Mucosa of descending colon (tissue), 3 donors: Measurements from ENCODE around the gene SAFB. TPM values are rescaled to one million over a fixed set of nuclear protein-coding genes. Genes with fewer than 3 reads are reported as not detected.
A peak's percentile ranks its signal among the peaks of the same experiment; 100 is the strongest.

Source experiments
- ATAC-seq: fragments of 200-7000 bp; cut with Tn5 transposase; one replicate; pipeline ENCODE4 v1.9.1; 2020; ENCODE audit warnings: mild to moderate bottlenecking, moderate library complexity
- DNase-seq, 3 donors: peaks; one replicate each; pipeline ENCODE4 v3.0.0-alpha.2; 2020
- H3K36me3 ChIP-seq: fragments of 200-600 bp; one replicate; pipeline ENCODE4 v1.8.0; 2021; ENCODE audit warnings: low read depth, mild to moderate bottlenecking
- H3K4me1 ChIP-seq: fragments of 200-600 bp; one replicate; pipeline ENCODE4 v1.8.0; 2021; ENCODE audit warnings: low read depth, mild to moderate bottlenecking
- H3K4me3 ChIP-seq: fragments of 200-600 bp; one replicate; pipeline ENCODE4 v1.8.0; 2021; ENCODE audit warnings: mild to moderate bottlenecking
- H3K9me3 ChIP-seq: fragments of 200-600 bp; one replicate; pipeline ENCODE4 v1.8.0; 2021; ENCODE audit warnings: mild to moderate bottlenecking
- intact Hi-C, 2 donors: fragments of 100-400 bp; cut with DNase I in 1 of 2; cut with micrococcal nuclease in 1 of 2; formaldehyde crosslinking; loops; one replicate each; pipeline versions ENCODE4 v1.11.0 to v1.11.1; 2022; cut with DNase I, micrococcal nuclease
- total RNA-seq, 3 donors: library from RNA; stranded (reverse); fragmentation: NEBNext Ultra II Directional in 2 of 3; extraction: Animal tissue kit (Norgen Biotek cat#: 25700) in 2 of 3; gene quantifications; one replicate each; pipeline versions ENCODE4 v1.2.1 to v1.2.4, GENCODE V29; 2021 to 2023
- TF ChIP-seq, protein P1 (sequence below): fragments of 200-600 bp; IDR thresholded peaks from one replicate; pipeline ENCODE4 v1.8.0; 2022; ENCODE audit warnings: antibody characterized with exemption, mild to moderate bottlenecking
- donor health status: DM: no; HTN: no; CAD: no; lungs with moderate emphysema.
- donor health status: DM: no; HTN: no; CAD: no.
- donor health status: DM: no; HTN: yes; CAD: no.

Gene SAFB
- total RNA-seq, 3 donors from 2014 or later, result 78.8 to 115 (median 83.3) TPM

DNA sequence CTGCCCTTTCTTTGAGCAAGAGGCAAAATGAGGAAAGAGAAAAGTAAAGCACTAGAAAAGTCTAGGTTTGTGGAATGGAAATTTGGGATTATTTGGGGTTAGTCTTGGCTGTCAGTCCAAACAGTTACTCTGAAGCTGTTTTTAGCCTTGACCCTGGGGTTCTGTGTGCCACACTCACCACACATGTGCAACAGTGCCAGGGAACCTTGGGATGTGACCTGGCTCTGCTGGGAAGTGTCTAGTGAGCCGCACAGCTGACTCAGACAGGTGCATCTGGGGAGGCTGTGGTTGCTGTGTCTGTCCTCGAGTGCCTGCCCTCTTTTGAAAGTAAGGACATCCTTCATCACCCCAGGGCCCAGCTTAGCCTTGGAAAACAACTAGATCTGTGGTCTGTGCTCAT lies 41.6 kb downstream of the SAFB start:
- TF ChIP-seq, protein P1, sequence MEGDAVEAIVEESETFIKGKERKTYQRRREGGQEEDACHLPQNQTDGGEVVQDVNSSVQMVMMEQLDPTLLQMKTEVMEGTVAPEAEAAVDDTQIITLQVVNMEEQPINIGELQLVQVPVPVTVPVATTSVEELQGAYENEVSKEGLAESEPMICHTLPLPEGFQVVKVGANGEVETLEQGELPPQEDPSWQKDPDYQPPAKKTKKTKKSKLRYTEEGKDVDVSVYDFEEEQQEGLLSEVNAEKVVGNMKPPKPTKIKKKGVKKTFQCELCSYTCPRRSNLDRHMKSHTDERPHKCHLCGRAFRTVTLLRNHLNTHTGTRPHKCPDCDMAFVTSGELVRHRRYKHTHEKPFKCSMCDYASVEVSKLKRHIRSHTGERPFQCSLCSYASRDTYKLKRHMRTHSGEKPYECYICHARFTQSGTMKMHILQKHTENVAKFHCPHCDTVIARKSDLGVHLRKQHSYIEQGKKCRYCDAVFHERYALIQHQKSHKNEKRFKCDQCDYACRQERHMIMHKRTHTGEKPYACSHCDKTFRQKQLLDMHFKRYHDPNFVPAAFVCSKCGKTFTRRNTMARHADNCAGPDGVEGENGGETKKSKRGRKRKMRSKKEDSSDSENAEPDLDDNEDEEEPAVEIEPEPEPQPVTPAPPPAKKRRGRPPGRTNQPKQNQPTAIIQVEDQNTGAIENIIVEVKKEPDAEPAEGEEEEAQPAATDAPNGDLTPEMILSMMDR, result no peak
- no peak for DNase-seq
- intact Hi-C loops, result no loop called here
- no peak overlapping the region for H3K4me3 ChIP-seq
- H3K4me1 ChIP-seq, result no peaks in the 10 kb centered on the region
- H3K9me3 ChIP-seq, result no peaks in the 10 kb centered on the region
- ATAC-seq, result no peak
- peaks cover 53% of the 10 kb centered on the region for H3K36me3 ChIP-seq

DNA sequence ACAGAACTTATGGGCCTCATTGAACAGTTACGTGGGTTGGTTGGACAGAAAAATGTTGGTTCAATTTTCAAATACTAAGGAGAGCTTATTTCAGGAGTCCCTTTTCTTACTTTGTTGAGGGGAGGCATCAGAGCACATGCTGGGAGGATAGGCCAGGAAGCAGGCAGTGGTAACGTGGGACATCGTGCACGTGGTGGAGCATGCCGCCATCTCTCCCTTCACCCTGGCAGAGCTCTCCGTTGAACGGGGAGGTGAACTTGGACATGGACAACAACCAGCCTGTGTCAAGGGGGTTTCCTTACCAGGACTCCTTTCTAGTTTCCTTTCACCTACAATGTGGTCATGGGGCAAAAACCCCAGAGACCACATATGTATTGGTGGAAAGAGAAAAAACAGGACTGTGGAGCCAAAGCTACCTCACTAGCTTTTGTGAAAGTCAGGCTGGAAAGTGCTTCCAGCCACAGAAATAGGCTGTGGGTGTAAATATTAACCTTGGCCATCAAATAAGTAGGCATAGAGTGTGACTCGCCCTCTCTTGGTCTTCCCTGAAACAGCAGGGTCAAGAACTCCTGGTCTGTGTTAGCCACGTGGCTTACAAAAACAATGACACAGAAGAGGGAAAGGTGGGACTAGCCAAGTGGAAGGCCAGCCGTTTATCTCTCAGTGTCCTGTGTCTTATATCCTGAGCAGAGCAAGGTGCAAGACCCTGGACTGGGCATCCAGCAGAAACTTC lies 43.1 kb downstream of the SAFB start:
- intact Hi-C loops, result no loop called here
- TF ChIP-seq, protein P1, result no peak
- no peaks in the 10 kb centered on the region for H3K9me3 ChIP-seq
- no peak for DNase-seq
- H3K36me3 ChIP-seq, result peaks cover 45% of the 10 kb centered on the region
- no peaks in the 10 kb centered on the region for H3K4me1 ChIP-seq
- ATAC-seq, result no peak
- no peak overlapping the region for H3K4me3 ChIP-seq

DNA sequence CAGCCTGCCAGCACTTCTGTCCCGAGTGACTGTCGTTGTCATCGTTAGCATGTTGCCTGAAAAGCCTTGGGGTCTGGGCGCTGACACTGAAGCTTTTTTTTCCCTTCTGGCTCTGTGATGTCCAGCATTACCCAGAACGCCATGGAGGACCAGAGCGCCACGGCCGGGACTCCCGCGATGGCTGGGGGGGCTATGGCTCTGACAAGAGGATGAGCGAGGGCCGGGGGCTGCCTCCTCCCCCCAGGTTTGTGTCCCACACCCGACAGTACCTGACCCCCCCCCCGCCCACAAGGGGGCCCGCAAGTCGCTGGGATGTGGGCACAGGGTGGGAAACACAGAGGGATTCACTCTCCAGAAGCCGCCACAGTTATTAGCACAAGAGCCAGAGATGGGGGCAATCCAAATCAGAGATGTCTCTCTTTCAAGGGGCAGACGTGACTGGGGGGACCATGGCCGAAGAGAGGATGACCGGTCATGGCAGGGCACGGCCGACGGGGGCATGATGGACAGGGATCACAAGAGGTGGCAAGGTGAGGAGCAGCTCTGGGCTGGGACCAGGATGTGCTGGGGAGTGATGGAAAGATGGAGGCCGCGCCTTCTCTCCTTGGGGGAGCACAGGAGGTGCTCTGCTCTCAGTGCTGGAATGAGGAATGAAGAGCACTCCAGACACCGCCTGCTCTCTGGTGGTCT lies 44.2 kb downstream of the SAFB start:
- Histone ChIP-seq H3K9me3 (no peaks in the 10 kb centered on the region), H3K36me3 (peaks cover 34% of the 10 kb centered on the region), H3K4me1 (no peaks in the 10 kb centered on the region), H3K4me3 (no peak overlapping the region)
- DNase-seq (no peak), ATAC-seq (peak; percentile 7)
- TF ChIP-seq, protein P1, result no peak
- intact Hi-C loops, result no loop called here

DNA sequence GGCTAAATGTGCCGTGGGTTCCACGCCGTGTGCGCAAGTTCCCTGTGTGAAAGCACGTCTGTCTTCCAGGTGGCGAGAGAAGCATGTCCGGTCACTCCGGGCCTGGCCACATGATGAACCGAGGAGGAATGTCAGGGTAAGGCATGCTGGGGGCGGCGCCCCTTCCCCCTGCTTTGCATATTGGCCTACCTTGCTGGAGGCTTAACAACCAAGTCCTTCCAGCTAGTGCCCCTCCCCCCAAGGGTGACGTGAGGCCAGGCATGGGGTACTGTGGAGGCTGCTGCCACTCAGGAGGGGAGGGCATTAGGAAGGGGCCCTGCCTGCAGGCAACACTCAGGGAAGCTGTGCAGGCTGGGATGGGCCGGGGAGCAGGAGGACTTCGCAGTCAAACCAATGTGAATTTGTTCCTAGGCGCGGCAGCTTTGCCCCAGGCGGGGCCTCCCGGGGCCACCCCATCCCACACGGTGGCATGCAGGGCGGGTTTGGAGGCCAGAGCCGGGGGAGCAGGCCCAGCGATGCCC lies 44.9 kb downstream of the SAFB start:
- no peak overlapping the region for H3K4me3 ChIP-seq
- ATAC-seq (peak; percentile 8), DNase-seq (no peak)
- intact Hi-C loops, result no loop called here
- H3K4me1 ChIP-seq, result no peaks in the 10 kb centered on the region
- H3K36me3 ChIP-seq, result peaks cover 31% of the 10 kb centered on the region
- TF ChIP-seq, protein P1, result no peak
- no peaks in the 10 kb centered on the region for H3K9me3 ChIP-seq

DNA sequence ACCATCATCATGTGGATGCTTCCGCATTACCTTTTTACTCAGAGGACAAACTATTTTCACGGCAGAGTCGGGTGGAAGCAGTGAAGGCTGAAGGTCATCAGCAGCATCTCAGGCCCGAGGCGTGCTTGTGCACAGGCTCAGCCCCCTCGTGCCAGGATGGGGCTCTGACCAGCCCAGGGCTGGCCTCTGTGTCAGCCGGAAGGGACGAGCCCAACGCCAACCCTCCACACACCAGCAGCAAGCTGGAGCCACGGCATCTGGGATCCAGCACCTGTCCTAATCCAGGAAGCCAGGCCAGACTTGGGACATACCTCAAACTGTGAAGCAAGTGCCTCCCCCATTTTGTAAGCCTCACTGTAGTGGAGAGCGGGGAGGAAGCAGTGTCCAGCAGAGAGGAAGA lies 46.3 kb downstream of the SAFB start:
- ATAC-seq (no peak), DNase-seq (no peak)
- no peaks in the 10 kb centered on the region for H3K9me3 ChIP-seq
- TF ChIP-seq, protein P1, result no peak
- intact Hi-C loops, result no loop called here
- H3K36me3 ChIP-seq, result peaks cover 22% of the 10 kb centered on the region
- H3K4me3 ChIP-seq, result no peak overlapping the region
- no peaks in the 10 kb centered on the region for H3K4me1 ChIP-seq
